SIG-M5 (cell line): ENCODE results near the gene GRK6.

Experiments
- DNase-seq: peaks from one replicate; lab custom pipeline; 2025; lab: John Stamatoyannopoulos, UW

Gene GRK6

GRCh38 chr5:177440211-177440989 lies 13.9 kb downstream of the GRK6 start:
- no peak for DNase-seq

- DNase-seq, result no peak
Observed at GRCh38 chr5:177440990-177441780, 14.7 kb downstream of the GRK6 start.

- no peak for DNase-seq
Observed at GRCh38 chr5:177442066-177442826, 15.8 kb downstream of the GRK6 start.

- no peak for DNase-seq
Observed at GRCh38 chr5:177443144-177443983, 16.9 kb downstream of the GRK6 start.

- no peak for DNase-seq
Observed at GRCh38 chr5:177444106-177445051, 17.9 kb downstream of the GRK6 start.

GRCh38 chr5:177445052-177445916 lies 18.8 kb downstream of the GRK6 start:
- no peak for DNase-seq

- no peak for DNase-seq
Observed at GRCh38 chr5:177445917-177446199, 19.4 kb downstream of the GRK6 start.

- DNase-seq, result no peak
Observed at GRCh38 chr5:177446200-177447065, 20.0 kb downstream of the GRK6 start, which contains the start of gene PRR7. TSS of gene PRR7 (plus strand) at chr5:177446814. CDS start at chr5:177455068, 8,254 bp downstream.

GRCh38 chr5:177447066-177447610 lies 20.7 kb downstream of the GRK6 start:
- DNase-seq, result no peak

- DNase-seq, result no peak
Observed at GRCh38 chr5:177447611-177448243, 21.3 kb downstream of the GRK6 start.

- DNase-seq, result no peak
Observed at GRCh38 chr5:177448244-177448950, 21.9 kb downstream of the GRK6 start.

- no peak for DNase-seq
Observed at GRCh38 chr5:177449140-177450061, 22.9 kb downstream of the GRK6 start.

GRCh38 chr5:177450667-177451424 lies 24.4 kb downstream of the GRK6 start:
- no peak for DNase-seq

- DNase-seq, result no peak
Observed at GRCh38 chr5:177452688-177453638, 26.5 kb downstream of the GRK6 start.
